ENCODE data around the gene RCSD1.
"Not testable (repeated sequence)": the region's sequence is repeated elsewhere in the genome, so short reads cannot be mapped to it uniquely, and the experiment has no call there.

The RCSD1 gene

DNA sequence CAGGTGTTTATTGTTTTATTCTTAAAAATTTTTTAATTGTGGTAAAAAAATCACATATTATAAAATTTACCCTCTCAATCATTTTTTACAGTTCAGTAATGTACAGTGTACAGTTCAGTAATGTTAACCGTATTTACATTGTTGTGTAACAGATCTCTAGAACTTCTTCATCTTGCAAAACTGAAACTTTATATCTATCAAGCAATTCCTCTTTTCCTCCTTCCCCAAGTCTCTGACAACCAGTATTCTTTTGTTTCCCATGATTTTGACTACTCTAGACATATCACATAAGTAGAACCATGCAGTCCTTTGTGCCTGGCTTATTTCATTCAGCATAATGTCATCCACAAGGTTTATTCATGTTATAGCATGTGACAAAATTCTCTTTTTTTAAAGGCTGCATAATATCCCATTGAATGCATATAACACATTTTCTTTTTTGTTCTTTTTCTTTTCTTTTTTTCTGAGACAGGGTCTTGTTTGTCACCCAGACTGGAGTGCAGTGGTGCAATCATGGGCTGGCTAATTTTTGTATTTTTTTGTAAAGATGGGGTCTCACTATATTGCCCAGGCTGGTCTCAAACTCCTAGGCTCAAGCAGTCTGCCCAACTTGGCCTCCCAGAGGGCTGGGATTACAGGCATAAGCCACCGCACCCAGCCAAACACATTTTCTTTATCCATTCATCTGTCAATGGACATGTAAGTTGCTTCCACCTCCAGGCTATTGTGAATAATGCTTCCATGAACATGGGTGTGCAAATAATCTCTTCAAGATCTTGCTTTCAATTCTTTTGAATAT lies 17.2 kb upstream of the RCSD1 start:
- DNase-seq (ENCODE audit: extremely low read depth, insufficient read length) = no peak
- Histone ChIP-seq H3K4me3 (replicated peaks; ENCODE audit: low read depth, low read length) (no peak overlapping the region), H3K36me3 (ENCODE audit: control insufficient read depth, insufficient read depth, low read length) (no peaks in the 10 kb centered on the region), H3K27me3 (replicated peaks; ENCODE audit: control insufficient read depth, insufficient read depth, low read length) (no peaks in the 10 kb centered on the region)
- TF ChIP-seq, protein P1, sequence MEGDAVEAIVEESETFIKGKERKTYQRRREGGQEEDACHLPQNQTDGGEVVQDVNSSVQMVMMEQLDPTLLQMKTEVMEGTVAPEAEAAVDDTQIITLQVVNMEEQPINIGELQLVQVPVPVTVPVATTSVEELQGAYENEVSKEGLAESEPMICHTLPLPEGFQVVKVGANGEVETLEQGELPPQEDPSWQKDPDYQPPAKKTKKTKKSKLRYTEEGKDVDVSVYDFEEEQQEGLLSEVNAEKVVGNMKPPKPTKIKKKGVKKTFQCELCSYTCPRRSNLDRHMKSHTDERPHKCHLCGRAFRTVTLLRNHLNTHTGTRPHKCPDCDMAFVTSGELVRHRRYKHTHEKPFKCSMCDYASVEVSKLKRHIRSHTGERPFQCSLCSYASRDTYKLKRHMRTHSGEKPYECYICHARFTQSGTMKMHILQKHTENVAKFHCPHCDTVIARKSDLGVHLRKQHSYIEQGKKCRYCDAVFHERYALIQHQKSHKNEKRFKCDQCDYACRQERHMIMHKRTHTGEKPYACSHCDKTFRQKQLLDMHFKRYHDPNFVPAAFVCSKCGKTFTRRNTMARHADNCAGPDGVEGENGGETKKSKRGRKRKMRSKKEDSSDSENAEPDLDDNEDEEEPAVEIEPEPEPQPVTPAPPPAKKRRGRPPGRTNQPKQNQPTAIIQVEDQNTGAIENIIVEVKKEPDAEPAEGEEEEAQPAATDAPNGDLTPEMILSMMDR (IDR thresholded peaks at IDR 0.05; ENCODE audit: insufficient read depth, low read length, poor library complexity, severe bottlenecking) = no peak

DNA sequence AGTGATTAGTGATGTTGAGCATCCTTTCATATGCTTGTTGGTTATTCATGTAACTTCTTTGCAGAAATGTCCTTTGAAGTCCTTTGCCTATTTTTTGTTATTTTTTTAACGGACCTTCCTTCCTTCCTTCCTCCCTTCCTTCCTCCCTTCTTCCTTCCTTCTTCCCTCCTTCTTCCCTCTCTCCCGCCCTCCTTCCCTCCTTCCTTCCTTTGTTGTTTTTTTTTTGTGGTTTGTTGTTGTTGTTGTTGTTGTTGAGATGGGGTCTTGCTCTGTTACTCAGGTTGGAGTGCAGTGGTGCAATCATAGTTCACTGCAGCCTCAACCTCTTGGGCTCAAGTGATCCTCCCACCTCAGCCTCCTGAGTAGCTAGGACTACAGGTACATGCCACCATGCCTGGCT lies 16.0 kb upstream of the RCSD1 start:
- H3K36me3 ChIP-seq (ENCODE audit: control insufficient read depth, insufficient read depth, low read length); DNase-seq (ENCODE audit: extremely low read depth, insufficient read length); H3K27me3 ChIP-seq (replicated peaks; ENCODE audit: control insufficient read depth, insufficient read depth, low read length); H3K4me3 ChIP-seq (replicated peaks; ENCODE audit: low read depth, low read length): not testable (repeated sequence)

DNA sequence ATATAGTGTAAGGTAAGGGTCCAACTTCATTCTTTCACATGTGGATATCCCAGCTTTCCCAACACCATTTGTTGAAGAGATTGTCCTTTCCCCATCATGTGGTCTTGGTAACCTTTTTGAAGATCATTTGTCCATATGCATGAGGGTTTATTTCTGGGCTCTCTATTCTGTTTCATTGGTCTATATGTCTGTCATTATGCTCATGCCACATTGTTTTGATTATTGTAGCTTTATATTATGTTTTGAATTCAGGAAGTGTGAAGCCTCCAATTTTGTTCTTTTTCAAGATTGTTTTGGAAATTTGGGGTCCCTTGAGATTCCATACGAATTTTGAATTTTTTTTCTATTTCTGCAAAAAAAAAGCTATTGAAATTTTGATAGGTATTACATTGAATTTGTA lies 15.2 kb upstream of the RCSD1 start:
- TF ChIP-seq, protein P1 (IDR thresholded peaks at IDR 0.05; ENCODE audit: insufficient read depth, low read length, poor library complexity, severe bottlenecking) = no peak
- no peak for DNase-seq (ENCODE audit: extremely low read depth, insufficient read length)
- Histone ChIP-seq H3K27me3 (replicated peaks; ENCODE audit: control insufficient read depth, insufficient read depth, low read length) (no peaks in the 10 kb centered on the region), H3K4me3 (replicated peaks; ENCODE audit: low read depth, low read length) (no peak overlapping the region), H3K36me3 (ENCODE audit: control insufficient read depth, insufficient read depth, low read length) (no peaks in the 10 kb centered on the region)

DNA sequence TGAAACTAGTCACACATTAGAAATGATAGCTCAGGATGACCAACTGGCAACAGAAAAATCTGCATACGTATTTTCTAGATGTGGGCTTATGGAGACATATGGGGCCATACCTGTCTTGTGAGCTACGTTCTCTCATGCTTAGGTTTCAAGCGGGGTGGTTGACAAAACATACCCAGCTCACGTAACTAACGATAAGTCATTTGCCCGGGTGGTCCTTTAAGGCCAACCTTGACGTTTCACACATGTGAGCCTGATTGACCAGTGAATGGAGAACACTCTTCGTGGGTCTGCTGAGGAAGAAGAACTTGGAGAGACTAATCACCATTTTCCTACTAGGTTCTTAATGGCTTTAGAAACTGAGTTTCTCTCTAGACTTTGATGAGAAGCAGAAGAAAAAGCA lies 13.5 kb upstream of the RCSD1 start:
- peak overlapping the region; percentile 51 for H3K4me3 ChIP-seq (replicated peaks; ENCODE audit: low read depth, low read length)
- no peaks in the 10 kb centered on the region for H3K36me3 ChIP-seq (ENCODE audit: control insufficient read depth, insufficient read depth, low read length)
- TF ChIP-seq, protein P1 (IDR thresholded peaks at IDR 0.05; ENCODE audit: insufficient read depth, low read length, poor library complexity, severe bottlenecking) = no peak
- DNase-seq (ENCODE audit: extremely low read depth, insufficient read length) = no peak
- no peaks in the 10 kb centered on the region for H3K27me3 ChIP-seq (replicated peaks; ENCODE audit: control insufficient read depth, insufficient read depth, low read length)

DNA sequence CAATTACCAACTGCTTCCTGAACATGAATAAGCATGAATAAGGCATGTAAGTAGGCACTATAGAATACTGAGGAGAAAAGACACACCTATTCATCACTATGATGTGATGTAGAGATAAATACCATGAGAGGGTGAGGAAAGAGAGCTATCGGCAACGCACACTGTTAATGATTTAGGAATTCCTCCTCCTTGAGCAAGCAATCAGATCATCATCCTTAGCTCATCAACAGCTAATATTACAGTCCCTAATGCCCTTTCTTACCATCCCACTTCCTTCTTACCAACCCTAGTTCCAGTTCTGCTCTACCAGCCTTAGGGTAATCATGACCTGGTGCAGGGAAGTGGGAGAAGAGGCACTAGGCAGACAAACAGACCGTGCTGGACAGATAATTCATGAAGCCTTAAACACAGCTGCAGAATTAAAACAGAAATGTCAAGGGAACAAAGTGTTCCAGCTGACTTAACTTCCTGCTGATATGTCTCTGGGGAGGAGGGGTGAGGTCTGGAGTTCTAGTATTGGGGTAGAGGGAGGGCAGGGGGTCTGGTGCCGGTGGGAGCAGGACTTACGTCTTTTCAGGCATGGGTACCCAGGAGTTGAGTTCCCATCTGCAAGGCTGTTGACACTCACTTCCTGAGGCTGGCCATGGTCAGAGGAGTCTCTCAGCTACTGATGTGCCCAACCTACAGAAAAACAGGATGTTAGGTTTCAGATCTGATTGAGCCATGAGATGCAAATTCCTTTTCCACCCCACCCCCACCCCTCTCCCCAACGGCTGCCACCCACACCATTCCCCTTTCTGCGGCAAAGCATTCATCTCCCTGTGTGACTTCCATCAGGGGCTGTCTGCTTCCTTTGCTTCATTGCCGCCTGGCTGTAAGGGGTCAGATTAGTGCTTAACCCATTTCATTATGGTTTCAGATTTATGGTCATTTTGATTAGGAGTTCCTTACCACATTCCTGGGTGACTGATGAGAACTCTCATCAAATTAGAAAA lies 12.6 kb upstream of the RCSD1 start:
- TF ChIP-seq, protein P1 (IDR thresholded peaks at IDR 0.05; ENCODE audit: insufficient read depth, low read length, poor library complexity, severe bottlenecking) = no peak
- DNase-seq (ENCODE audit: extremely low read depth, insufficient read length) = peak; percentile 74
- Histone ChIP-seq H3K27me3 (replicated peaks; ENCODE audit: control insufficient read depth, insufficient read depth, low read length) (no peaks in the 10 kb centered on the region), H3K4me3 (replicated peaks; ENCODE audit: low read depth, low read length) (peak overlapping the region; percentile 51), H3K36me3 (ENCODE audit: control insufficient read depth, insufficient read depth, low read length) (no peaks in the 10 kb centered on the region)

DNA sequence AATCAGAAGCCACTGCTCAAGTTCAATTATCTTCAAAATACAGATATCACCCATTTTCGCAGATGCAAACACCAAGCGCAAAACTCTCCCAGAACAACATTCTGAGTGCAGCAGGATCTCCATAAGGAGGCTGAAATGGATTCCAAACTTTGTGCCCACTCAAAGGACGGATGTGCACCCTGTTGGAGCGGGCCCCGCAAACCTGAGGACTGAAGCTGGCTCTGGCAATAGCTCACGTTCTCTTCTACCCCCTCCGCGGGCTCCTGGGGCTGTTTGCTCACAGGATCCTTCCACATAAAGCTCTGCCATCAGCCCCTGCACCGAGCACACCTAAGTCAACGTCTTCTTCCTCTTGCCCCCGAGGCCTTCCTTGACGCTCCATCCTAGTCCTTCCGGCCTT lies 11.7 kb upstream of the RCSD1 start:
- Histone ChIP-seq H3K36me3 (ENCODE audit: control insufficient read depth, insufficient read depth, low read length) (no peaks in the 10 kb centered on the region), H3K4me3 (replicated peaks; ENCODE audit: low read depth, low read length) (no peak overlapping the region), H3K27me3 (replicated peaks; ENCODE audit: control insufficient read depth, insufficient read depth, low read length) (no peaks in the 10 kb centered on the region)
- DNase-seq (ENCODE audit: extremely low read depth, insufficient read length) = no peak
- TF ChIP-seq, protein P1 (IDR thresholded peaks at IDR 0.05; ENCODE audit: insufficient read depth, low read length, poor library complexity, severe bottlenecking) = no peak
